GM18909 (cell line): ENCODE measurements around the gene LHX4.
A peak's percentile ranks its signal among the peaks of the same experiment; 100 is the strongest.

ENCODE experiments used
- ATAC-seq: cut with Tn5 transposase; IDR thresholded peaks from one replicate; pipeline ENCODE4 v1.9.1; 2021; ENCODE audit warnings: mild to moderate bottlenecking; ENCODE audit not compliant: unreplicated experiment, poor library complexity

Gene LHX4

DNA sequence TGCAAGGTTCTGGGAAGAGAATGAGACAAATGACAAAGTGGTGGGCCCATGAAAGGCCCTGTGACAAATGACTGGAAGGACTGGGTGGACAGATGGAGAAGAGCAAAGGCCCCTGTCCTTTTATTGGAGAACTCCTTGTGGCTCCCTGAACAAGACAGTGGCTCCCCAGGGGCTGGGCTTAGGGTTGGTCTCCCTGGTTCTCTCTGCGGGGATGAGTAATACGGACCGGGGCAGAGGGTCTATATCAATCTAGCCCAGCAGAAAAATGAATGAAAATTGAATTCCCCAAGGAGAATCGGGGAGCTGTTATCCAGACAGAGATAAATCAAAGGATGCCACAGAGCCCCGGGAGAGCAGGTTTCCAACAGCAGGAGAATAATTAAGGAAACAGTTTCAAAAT lies 5.2 kb upstream of the LHX4 start:
- no peak for ATAC-seq

DNA sequence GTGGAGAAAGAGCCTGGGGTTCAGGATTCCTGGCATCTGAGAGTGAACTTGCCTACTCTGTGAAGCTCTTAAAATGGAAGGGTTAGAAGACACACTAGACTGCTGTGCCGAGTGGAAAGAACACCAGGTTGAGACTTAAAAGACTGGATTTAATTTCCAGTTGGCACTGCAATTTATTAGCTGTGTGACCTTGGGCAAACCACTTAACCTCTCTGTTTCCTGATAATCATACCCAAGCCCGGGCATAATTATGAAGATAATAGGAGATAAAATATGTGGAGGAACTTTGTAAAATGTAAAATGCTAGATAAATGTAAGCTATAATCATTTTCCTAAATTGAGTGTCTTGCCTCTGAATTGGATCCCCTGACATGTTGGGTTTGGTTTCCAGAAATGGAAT lies 4.7 kb upstream of the LHX4 start:
- ATAC-seq, result no peak

DNA sequence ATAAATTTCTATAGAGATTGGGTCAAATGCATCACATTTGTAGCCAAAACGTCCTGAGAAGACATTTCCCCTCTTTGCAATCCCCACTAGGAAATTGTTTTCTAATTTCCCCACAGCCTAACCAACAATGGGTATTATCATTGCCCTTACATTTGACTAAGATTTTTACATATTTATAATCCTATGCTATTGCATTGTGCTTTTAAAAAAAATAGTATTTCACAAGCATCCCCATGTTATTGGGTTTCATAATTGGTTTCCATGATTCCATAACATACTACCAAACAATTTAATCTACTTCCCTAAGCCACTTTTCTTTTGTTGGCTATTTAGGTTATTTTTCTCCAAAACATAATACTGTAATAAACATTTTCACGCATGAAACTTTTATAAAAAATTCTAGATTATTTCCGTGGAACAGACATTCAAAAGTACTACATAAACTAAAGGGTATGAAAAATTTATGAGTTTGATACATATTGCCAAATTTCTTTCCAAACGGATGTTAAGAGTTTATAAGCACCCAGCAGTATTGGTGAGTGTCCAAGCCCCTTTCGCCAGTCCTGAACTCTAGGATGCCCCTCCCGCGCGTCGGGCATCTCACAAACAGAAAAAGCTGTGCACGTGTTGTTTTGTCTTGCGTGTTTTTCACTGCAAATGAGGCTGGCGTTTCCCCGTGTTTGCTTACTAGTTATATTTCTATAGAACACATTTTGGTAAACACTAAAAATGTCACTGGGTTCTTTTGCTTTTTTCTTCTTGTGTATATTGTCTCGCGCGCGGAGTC lies 2.0 kb upstream of the LHX4 start:
- ATAC-seq, result no peak

DNA sequence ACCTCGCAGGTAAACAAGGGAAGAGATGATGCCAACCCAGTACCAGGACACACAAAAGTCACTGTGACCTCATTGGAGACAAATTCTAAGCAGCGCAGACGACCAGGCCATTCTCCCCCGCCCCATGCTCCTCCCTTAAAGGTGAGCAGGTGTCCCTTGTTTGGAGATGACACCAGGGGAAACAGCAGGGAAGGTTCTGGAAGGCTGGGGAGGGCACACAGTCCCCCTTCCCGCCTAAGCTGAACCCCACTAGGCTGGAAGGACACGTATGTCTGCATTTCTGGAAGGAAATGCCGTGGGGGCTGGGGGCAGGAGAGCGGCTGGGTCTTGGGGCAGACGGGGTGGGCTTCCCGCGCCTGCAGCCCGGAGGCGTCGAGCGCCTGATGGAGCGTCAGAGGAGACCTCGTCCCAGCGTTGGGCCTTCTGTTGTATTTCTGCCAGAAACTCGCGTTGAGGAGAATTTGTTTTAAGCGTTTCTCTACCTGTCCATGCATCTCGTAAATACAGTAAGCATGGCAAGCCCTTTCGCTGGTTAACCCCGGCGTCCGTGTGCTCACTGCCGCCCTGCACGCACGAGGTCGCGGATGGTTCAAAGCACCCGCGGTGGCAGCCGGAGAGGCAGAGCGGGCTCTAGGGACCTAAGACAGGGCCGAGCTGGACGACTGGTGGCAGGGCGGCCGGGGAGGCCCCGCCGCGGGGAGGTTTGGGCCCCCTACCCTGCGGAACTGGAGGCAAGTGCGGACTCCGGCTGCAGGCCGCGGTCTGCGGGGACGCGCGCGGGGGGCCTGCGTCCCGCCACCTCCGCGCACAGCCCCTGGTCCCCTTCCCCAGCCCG lies 1.2 kb upstream of the LHX4 start:
- ATAC-seq, result peak; percentile 19

DNA sequence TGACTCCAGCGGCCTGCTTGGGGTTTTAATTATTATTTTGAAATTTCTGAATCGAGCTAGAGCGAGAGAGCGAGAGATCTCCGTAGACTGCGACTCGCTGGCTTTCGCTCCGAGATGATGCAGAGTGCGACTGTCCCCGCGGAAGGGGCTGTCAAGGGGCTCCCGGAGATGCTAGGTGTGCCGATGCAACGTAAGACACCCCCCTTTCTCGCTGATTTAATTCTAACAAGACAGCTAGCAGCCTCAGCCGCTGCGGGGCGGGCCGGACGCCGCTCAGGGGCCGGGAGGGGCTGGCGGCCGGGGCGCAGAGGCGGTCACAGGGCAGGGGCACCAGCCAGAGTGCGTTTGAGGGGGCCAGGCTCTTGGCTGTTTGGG lies 339 bp downstream of the LHX4 start:
- no peak for ATAC-seq

DNA sequence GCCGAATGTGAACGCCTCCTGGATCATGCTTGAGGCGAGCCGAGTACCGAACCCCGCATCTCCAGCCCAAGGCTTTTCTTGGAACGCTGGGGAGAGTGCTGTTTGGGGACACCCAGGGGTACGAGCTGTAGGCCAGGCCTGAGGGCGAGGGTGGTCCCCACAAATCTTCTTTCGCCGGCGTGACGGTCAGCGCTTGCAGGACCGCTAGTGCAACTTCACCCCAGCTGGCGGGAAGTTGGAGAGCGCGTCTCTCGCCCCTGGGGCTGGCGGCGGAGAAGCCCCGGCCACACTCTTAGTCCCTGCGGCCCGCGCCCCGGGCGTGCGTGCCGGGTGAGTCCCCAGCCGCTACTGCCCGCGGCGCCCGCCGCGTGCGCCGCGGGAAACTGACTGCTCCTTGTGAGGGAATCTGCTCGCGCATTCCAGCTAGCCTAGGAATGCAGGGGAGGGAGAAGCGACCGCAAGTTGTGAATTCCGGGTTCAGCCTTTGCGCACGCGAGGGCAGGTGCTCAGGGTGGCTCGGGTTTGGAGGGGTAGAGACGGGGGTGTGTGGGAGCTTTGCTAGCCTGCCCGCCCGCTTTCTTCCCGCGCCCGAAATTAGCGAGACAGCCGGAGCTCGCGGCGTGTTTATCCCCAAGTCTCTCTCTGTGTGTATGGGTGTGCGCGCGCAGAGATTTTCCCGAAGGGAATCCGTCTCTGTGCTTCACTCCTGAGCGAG lies 884 bp downstream of the LHX4 start:
- ATAC-seq, result no peak

DNA sequence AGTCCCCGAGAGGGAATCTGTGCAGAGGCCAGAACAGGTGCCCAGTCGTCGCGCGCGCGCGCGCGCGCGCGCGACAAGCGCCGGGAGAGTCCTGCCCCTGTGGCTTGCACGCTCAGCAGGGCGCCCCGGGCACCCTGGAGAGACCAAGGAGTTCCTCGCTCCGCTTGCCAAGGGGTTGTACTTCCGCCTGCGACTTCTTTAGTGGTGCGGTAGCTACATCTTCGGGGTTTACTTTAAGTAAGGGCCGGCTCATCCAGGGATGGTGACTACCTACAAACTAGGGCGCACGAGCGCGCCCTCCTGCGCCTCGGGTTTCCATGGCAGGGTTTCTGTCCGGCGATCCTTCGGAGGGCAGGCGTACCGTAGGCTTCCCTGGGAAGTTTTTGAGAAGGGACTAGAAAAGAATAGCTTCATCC lies 1.4 kb downstream of the LHX4 start:
- ATAC-seq, result peak; percentile 37

DNA sequence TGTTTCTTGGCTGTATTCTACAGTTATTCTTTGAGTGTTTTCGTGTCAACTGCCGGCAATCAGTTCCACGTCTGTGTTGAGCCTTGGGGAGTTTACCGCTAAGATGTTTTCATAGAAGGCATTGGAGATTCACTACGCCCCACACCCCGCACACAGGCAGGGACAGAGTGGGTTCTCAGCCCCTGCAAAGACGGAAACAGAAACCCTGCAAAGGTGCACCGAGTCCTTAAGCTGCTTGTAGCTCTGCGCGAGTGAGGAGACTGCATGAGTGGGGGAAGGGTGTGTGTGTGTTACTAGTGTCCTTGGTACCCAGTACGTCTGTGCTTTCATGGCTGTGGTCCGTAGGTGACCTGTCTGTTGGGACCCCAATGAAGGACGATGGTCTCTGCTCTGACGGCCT lies 1.9 kb downstream of the LHX4 start:
- ATAC-seq, result no peak

DNA sequence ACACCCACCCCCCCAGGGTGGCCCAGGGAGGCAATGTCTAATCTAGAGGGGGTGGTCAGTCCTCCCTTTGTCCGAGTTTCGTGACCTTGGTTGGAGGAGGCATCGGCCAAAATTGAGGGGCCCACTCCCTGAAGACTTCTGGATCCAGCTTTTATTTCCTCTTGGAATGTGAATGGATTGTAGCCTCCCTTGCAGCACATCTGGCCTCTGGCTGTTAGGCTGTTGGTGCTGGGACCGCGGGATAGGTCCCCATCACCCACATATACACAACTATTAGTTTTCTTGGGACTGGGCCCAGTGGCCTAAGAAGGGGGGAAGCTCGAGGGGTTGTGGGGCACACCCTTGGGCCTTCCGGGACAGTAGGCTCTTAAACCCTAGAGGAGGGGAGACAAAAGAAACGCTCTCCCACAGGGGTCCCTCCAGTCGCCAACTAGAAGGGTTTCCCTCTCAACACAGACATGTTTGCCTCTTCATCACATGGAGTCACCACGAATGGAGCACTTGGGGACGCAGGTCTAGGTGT lies 2.5 kb downstream of the LHX4 start:
- no peak for ATAC-seq

DNA sequence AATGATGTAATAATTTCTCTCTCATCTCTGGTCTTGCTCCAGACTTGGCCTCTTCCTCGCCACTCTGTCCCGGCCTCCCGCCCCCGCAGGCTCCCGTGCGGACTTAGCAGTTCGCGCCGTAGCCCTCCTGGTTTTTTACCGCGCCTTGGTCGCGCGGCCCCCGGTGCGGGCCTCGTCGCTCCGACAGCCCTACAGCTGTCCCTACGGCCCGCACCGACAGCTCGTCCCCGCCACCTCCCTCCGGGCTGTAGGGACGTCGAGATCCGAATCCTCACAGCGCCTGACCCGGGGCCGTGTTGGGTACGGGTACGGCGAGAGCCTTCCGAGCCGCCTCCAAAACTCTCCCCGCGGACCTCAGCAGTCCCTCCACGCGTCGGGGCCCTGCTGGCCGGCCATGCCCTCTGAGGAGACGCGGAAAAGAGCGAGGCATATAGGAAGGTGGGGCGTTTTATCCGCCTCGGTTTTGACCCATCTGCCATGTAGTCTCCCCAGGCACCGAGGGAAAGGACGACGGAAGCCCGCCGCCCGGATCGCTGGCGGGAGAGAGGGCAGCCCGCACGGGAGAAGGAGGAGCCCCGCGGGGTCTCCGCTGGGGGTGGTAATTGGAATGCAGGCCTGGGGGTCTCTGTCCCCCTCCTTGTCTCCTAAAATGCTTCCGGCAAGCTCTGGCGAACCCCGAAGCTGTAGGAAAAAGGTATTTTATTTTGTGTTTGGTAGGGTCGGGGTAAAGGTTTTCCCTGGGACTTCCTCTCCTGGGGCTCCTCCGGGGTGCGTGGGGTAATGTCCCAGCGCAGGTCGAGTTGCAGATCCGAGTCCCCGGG lies 3.3 kb downstream of the LHX4 start:
- no peak for ATAC-seq

DNA sequence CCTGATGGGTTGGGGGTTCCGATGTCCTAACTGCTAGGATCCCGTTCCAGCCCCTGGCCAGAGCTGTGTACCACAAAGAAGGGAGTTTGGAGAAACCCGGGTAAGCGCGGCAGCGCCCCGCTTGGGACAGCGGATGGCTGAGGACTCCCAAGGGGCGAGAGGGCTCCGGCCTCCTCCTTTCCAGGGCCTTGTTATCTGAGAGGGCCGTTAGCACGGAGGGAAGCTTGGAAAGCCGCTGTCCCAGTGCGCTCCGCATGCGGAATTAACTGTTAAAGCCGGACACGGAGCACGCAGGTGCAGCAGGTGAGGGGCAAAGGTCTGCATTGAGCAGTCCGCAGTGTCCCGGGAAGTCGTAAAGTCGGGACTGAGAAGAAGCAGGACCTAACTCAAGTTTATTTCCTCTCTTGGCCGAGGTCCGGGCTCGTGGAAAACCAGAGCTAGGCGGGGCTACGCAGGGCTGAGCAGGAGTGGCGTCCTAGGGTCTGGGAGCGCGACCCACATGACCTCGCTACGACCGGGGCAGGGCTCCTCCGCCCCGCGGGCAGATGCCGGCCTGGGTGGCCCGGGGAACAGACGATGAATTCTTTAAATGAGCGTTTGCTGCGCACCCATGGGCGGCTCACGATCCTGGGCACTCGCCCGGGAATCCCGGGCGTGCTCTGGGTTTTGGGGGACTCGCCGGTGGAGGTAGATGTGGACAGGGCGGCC lies 4.5 kb downstream of the LHX4 start:
- ATAC-seq, result no peak

DNA sequence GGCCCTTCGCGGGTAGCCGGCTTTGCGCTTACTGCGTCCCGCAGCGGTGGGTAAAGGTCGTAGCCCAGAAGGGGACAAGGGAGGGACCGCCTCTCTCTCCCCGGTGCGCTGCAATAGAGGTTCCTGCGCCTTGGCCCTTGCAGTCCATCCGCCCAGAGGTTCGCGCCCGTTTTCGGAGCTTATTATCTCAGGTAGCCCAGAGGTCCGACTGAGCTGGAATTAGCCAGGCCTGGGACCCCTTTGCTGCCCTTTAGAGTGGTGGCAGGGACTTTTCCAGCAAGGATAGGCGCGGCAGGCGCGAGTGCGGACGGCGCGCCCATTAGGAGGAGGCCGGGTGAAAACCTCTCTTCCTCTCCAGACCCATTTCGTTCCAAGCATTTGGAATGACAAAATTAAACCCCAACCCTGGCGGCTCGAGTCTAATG lies 5.0 kb downstream of the LHX4 start:
- ATAC-seq, result no peak

DNA sequence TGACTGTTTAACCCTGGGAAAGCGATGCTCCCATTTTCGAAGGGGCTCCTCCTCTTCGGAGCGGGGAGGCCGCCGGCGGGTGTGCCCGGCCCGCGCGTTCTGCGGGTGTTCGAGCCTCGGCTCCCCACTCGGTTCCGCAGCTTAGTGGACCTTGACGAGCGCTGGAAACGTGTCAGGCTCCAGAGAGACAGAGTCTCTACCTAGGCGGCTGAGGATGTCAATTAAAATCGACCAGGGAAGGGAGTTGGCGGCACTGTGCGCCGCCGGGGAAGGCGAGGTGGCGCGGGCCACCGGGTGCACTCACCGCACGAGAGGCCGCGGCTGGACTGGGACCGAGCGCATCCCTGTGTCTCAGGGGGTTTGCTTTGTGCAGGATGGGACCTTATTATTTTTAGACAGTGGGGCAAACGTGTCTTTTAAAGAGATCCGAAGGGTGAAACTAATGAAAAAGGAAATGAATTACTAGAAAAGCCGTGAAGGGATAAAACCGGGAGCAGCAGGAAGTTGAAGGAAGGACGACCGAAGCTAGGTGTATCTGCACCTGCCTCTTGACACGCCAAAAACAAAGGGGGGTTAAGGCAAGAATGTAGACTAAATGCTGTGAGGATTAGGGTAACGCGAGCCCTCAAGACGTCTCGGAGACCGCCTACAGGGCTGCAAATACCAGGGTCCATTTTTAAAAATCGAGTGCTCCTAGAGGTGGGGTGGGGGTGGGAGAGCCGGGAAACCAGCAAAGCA lies 5.6 kb downstream of the LHX4 start:
- ATAC-seq, result no peak

DNA sequence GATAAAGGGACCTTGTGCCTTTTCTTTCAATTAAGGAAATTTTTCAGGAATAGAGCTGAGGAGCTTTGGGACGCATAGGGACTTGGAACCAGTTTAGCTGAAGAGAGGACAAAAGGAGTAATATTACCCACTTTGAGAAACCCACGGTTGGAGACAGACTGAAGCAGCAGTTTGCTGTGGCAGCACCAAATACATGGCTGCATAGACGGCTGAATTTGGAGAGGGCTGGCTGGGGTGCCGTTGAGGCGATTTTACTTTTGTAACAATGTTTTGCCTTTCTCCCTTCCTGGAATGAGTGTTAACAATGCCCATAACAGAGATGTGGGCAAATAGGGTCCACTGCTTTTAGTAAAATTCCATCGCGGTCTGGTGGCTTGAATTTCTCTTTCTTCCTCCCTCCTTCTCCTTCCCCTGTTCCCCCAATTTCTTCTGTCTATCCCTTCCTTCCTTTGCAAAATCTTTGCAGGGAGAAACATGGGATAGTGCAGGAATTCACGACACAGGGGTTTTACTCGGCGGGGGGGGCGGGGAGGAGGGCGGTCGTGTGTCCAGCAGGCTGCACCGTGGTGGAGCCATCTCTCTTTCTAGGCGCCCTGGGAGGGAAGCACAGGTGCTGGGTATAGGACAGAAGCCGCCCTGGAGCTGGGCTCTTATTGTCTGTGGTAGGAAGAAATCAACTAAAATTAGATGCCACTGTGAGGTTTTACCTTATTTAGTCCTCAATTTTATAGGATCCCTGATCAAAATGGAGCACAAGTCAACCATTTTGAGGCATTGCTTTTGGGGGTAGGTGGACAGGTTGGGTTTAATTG lies 6.8 kb downstream of the LHX4 start:
- no peak for ATAC-seq

DNA sequence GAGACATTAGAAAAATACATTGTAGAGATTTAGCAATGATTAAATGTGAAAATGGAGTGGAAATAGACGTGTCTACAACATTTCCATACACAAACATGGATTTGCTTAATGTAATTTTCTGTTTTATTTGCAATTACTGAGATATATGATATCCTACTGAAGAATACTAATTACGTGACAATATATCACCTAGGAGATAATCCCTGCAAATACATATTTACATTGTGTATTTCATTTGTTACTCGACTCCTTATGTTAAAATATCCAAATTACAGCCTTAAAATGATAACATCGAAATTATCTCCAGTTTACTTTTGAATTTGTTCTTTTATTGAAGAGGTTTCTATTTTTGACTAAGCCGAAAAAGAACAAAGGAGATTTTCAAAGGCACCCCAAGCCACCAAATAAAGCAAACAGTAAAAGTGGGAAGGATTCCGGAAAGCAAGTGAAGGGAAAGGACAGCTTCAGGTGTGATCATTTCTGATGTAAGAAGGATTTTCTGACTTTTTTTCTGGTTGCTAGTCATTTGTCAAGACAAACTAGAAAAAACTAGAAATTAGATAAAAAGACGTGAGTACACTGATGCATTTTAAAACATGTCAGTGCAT lies 7.9 kb downstream of the LHX4 start:
- ATAC-seq, result no peak

DNA sequence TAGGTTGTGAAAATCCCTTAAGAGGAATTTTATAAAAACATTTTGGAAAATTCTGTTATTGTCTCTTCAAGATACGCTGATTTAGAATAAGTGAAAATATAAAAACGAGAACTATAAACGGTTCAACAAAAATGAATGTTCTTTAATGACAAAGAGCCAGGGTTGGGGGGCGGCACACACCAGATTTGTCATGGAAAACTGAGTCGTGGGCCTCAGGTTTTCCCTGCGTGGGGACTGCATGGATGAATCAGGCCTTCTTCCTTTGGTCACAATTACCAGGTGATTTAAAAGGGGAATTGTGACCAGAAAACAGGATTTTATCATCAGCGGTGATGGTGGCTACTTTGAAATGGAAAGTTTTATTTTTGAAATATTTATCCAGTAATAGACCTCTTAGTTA lies 8.6 kb downstream of the LHX4 start:
- ATAC-seq, result no peak
